AG08396 (cell line): ENCODE results near the gene SLC25A42.
"Not testable (repeated sequence)": the region's sequence is repeated elsewhere in the genome, so short reads cannot be mapped to it uniquely, and the experiment has no call there.

Experiments
- DNase-seq: peaks from one replicate; pipeline ENCODE4 v3.0.0; 2012; ENCODE audit warnings: low spot score, mixed read lengths

Gene SLC25A42, protein sequence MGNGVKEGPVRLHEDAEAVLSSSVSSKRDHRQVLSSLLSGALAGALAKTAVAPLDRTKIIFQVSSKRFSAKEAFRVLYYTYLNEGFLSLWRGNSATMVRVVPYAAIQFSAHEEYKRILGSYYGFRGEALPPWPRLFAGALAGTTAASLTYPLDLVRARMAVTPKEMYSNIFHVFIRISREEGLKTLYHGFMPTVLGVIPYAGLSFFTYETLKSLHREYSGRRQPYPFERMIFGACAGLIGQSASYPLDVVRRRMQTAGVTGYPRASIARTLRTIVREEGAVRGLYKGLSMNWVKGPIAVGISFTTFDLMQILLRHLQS

DNA sequence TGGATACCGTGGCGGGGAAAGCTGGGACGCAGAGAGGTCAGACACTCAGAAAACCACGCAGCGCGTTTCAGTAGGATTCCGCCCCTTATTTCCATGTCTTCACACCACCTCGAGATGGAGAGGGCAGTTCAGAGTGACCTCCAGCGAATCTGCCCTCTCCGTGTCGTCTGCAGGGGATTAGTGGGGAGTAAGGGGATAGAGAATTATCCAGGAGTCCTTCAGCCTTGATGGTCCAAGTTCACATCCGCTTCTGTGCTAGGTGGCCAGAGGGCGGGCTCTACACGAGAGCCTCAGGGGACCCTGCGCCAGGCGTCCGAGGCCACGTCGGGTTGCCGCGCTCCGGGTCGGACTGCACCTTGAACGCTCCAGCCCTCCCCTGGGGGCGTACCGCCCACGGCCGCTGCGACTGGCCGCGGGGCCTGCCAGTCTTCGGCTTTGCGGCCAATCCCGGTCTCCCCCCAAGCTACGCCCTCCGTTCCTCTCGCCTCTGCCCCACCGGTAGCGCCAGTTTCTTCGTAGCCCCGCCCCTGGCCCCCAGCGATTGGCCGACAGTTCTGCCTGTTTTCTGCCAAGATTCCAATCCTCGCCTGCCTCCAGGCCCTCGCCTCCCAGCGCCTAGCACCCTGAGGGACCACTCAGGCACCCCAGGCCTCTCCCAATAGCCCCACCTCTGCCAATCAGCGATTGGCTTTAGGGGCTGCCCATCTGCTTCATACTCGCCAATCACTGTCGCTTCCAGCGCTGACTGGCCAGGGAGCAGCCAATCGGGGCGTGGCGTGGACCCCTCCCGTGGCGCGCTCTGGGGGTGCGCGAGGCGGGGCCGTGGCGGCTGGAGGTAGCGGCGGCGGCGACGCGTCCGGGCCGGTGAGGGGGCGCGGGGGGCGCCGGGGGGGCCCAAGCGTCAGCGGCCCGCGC, at the start of gene SLC25A42:
Gene SLC25A42, plus strand, starts transcription at position 812 of the 915 bp plus-strand sequence. CDS start 32,131 bp downstream, outside the sequence.
- peak; percentile 100 for DNase-seq

DNA sequence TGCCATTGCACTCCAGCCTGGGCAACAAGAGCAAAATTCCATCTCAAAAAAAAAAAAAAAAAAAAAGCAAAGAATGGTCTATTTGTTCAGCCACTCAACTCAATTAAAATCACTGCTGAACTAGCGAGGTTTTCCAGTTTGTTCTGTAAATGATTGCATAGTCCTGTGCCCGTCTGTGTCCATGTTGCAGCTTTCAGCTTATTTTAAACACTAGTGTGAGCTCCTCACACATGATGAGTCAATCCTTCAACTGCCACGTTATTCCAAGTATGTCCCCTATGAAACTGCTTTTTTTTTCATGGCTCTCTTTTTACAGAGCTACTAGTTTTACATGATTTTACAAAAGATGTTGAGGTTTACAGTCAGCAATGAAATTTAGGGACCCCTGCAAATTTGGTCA, 42.7 kb upstream of the SLC25A42 start:
- peak; percentile 65 for DNase-seq

DNA sequence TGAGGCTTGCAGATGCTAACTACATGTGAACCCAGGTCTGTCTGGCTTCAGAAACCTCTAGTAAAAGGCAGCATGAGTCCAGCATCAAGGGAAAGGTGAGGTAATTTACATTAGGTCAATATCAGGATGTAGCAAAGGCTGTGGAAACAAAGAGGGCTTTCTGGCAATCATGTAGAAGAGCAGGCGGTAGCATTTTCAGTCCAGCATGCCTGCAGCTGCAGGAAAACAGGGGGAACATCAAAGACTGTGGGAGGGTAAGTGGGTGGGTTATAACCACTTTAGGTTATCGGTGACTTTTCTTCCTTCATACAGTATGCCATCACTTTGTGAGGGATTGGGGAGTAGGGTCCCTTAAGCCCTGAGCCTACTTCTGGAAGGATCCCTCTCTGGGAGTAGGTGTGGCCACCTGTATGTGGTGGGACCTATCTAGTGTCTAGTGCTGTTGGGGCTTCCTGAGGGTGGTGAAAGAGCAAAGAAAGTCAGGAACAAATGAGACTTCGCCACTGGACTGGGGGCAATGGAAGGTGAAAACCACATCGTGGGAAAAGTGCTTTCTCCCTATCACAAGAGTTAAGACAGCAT, 41.3 kb upstream of the SLC25A42 start:
- DNase-seq, result no peak

DNA sequence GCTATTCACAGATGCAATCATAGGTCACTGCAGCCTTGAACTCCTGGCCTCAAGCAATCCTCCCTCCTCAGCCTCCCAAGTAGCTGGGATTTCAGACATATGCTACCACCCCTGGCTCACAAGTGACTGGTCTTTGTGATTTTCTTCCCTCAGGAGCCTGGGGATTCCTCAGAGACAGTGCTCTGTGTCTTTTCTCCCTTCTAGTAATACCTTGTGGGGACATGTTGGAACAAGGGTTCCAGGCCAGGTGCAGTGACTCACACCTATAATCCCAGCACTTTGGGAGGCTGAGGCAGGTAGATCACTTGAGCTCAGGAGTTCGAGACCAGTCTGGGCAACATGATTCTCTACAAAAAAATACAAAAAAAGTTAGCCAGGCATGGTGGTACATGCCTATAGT, 40.4 kb upstream of the SLC25A42 start:
- DNase-seq, result not testable (repeated sequence)

DNA sequence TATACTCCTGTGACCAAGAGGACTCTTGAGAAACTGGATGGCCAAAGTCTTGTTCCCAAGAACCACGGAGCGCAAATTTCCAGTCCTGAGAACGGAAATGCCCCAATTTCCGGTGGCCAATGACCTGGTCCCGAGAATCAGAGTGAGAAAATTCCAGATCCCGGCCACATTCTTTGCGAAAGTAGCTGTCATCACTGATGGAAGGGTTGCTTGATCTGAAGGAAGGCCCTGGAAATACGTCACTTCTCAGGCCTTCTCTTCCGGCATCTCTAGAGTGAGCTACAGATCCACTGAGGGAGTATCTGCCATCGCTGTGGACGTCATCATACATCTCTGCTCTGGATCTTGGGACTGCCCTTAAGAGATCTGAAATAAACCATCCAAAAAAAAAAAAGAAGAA, 37.9 kb upstream of the SLC25A42 start:
- no peak for DNase-seq

DNA sequence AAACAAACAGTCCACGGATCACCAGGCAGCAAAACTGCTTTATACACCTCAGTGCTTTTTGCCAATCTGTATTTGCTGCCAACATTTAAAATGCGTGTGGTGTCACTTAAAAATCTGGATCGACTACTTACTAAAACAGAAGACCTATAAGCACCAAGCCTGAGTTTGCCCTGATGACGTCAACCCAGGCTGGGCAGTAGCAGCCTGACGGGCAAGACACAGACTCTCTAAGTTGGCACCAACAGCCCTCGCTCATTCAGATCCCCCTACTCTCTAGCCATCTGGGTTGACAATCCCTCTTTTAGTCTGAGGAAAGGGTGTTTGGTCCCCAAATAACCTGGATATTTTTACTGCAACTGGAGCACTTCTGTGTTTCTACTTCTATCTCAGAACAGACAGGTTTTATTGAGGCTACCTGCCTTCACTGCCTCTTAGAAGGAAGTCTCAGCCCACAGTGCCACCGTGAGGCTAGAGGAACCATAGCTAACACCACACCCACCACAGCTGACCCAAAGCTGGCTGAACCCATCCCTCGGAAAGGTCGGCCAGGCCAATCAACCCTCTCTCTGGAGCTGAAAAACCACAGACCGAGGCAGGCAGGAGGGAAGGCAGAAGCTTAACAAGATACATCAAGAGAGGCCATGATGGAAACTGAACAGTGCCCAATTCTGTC, 37.4 kb upstream of the SLC25A42 start:
- no peak for DNase-seq

DNA sequence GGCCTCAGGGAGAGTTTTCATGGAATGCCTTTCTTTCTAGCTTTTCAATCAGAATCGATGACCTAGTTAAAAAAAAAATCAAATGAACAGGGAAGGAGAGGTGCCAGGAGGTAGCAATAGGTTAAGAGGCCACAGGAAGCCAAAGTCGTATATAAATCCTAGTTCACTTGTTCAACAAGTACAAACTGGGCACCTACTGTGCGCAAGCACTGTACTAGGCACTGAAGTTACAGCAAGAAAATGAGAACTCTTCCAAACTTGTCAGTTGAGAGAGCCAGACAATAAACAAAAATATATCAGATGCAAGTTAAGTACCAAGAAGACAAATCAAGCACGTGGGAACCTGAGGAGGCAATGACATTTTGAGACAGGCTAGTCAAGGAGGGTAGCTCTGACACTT, 36.6 kb upstream of the SLC25A42 start:
- DNase-seq, result no peak

DNA sequence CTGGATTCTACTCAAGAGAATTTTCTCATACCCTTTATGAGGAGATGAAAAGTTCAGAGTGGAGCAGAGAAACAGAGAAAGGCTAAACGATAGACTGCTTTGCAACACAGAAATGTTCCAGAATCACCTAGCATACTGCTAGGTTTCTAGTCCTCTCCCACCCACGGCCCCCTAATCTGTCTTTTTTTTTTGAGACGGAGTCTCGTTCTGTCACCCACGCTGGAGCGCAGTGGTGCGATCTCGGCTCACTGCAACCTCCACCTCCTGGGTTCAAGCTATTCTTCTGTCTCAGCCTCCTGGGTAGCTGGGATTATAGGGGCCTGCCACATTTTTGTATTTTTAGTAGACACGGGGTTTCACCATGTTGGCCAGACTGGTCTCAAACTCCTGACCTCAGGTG, 35.3 kb upstream of the SLC25A42 start:
- no peak for DNase-seq

DNA sequence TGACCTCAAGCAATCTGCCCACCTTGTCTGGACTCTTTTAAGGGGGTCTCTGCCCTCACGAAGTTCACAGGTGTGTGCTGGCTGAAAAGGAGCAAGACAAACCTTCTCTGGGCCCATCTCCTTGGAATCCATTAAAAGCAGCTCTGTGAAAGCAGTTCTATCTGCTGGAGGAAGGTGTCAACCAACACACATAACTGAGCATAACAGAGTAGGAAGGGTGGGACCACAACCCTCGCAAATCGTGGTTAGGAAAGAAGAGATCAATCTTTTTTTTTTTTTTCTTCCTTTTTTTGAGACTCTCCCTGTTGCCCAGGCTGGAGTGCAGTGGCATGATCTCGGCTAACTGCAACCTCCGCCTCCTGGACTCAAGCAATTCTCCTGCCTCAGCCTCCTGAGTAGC, 31.9 kb upstream of the SLC25A42 start:
- DNase-seq, result no peak

DNA sequence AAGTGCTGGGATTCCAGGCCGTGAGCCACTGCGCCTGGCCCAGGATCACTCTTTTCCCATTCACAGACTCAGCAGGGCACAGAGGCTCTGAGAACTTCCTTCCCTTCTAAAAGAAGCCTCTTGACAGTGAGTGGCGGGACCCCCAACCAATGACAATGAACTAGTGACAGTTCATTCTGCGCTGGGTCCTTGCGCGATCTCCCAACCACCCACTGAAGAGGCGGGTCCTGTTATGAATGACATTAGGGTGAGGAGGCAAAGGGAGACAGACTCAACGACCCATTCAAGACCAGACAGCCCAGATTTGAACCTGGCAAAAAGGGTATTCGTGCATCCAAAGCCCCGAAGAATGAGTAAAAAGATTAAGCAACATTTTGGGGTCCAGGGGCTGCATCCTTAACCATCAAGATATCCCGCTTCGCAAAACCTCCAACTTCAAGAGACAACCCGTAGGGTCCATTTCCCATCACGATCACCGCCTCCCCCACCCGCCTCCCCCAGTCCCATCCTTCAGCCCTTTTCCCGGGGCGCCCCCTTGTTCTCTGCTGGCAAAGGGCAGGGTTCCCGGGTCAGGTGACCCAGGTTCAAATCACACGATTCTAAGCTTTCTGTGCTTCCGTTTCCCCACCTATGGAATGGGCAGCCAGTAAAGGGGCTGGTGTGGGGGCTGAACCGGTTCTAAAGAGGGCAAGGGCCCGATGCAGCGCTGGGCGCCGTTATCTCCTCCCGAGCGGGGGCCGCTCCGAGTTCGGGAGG, 31.2 kb upstream of the SLC25A42 start:
- peak; percentile 92 for DNase-seq

DNA sequence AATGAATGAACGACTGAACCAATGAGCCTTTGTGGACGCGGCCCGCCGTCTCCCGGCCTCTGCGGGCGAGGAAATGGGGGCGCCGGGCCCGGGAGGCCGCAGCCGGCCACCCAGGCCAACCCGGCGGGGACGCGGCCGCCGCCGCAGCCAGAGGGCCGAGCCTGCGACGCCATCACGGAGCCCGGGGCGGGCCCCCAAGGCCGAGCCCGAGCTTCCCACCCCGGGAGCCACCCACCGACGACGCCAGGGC, 30.7 kb upstream of the SLC25A42 start:
- no peak for DNase-seq

DNA sequence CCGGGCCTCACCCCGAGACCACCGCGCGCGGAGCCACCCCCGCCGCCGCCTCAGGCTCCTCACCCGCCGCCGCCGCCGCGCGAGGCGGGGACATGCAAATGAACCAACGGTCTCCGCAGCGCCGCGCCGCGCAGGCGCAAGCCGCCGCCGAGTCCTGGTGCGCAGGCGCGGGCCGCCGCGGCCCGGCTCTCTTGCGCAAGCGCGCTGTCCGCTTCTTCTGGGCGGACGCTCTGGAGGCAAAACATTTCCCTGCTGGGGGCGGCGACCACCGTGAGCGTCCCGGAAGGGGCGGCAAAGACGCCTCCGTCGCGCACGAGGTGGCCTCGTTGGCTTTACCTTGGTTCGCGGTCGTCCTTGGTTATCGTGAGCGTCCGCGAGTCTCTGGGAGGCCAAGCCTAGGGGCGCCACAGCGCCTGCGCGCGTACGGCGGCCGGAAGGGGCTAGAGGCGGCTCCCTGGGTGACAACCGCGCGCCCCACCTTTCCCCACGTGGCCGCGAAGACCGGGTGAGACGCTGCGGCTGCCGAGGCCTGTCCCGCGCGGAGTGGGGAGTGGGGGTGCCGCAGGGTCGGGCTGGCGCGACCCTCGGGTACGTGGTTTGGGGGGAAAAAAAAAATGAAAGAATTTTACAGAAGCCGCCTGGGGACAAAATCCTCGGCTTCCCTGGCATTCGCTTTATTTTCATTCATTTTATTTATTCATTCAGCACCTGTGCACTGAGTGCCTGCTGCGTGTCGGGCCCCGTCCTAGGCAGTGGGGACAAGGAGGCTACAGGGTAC, 30.2 kb upstream of the SLC25A42 start, which contains the start of the genes ARMC6 and SUGP2:
Gene ARMC6, plus strand, starts transcription at position 178 of the 778 bp plus-strand sequence. CDS start 607 bp downstream, outside the sequence.
Gene SUGP2, minus strand, starts transcription at position 92 of the 778 bp plus-strand sequence. CDS start 2,446 bp downstream, outside the sequence.
- peak; percentile 100 for DNase-seq

DNA sequence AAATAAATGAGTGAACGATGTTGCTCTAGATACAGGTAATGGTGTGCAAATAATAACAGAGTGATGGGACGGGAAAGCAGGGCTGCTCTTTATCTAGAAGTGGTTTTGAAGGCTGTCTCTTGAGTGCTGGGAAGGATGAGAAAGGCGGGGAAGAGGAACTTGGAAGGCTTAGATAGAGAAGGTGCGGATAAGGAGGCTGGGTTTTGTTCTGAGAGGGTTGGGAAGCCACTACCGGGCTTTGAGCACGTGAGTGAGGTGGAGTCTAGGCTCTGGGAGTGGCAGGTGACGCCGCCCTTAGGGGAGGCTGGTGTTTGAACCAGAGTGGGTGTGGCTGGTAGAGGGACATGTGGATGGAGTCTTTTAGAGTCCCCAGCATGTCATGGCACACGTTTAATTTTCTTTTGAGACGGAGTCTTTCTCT, 29.6 kb upstream of the SLC25A42 start:
- DNase-seq, result peak; percentile 79

DNA sequence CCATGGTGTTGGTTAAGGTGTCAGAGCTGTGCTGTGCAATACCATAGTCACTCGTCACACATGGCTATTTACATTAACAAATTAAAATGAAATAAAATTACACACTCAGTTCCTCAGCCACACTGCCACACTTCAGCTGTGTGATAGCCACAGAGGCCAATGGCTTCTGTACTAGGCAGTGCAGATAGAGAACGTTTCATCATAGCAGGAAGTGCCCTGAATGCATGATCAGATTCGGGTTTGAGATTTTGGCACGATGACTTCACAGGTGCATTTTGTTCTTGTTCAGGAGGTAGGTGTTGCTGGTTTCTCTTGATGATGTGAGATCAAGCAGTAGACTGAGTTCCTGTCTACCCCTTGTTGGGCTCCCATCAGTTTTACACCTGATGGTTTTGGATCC, 23.9 kb upstream of the SLC25A42 start:
- no peak for DNase-seq

DNA sequence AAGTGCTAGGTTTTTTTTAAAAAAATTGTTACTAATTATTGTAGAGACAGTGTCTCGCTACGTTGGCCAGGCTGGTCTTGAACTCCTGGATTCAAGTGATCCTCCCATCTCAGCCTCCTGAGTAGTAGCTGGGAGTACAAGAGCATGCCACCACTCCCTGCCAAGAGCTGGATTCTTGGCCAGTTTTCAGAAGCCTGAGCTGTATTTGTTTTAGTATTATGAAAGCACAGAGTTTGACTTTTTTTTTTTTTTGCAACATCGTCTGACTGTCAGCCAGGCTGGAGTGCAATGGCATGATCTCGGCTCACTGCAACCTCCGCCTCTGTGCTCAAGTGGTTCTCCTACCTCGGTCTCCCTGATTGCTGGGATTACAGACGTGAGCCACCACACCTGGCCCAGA, 23.4 kb upstream of the SLC25A42 start:
- peak; percentile 63 for DNase-seq

DNA sequence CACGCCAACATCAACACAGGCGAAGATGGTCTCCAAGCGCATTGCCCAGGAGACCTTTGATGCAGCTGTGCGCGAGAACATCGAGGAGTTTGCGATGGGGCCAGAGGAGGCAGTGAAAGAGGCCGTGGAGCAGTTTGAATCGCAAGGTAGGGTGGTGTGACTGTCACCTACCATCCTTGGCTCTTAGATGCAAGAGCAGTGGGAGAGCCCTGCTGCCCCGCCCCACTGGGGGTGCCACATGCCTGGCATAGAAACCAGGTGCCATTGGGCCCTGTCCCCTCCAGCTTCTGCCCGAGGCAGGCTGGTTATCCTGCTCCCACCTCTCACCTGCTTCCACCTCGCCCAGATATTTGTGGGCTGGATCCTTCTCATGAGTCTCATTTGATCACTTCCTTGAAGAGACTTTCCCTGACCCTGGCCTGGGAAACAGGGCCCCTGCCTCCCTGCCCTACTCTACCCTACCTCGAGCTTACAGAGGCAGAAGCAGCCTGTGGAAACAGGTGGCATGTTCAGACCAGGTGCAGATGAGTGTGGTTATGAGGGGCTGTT, 21.0 kb upstream of the SLC25A42 start:
- no peak for DNase-seq

DNA sequence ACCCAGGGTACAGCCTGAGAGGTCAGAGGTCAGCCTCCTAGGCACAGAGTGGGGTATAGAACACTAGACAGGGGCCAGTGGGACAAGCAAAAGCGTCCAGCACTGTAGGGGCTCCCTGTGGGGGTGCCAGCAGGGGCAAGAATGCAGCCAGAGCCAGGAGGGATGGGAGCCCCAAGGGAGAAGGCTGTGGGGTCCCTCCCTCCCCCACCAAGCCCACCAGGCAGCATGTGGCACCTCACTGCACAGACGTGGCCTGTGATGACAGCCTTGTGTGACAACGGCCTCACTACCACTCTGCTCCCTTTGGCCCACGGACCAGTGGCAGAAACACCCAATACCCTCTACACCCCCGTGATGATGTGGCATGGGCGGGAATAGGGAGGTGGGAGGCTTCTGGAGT, 20.3 kb upstream of the SLC25A42 start:
- DNase-seq, result no peak

DNA sequence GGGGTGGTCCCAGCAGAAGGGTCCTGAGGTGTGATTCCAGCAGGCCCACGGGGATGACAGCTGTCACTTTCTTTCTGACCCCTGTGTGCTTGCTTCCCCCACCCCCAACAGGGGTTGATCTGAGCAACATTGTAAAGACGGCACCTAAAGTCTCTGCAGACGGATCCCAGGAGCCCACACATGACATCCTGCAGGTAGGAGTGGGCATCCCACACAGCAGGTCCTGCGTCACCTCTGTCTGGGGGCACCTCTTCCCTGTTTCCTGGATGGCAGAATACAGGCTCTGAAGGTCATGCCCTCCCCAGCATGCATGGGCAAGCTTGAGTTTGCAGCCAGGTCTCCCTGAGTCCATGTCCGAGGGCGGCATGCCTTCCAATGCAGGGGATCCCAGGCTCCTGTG, 19.9 kb upstream of the SLC25A42 start:
- DNase-seq, result no peak

DNA sequence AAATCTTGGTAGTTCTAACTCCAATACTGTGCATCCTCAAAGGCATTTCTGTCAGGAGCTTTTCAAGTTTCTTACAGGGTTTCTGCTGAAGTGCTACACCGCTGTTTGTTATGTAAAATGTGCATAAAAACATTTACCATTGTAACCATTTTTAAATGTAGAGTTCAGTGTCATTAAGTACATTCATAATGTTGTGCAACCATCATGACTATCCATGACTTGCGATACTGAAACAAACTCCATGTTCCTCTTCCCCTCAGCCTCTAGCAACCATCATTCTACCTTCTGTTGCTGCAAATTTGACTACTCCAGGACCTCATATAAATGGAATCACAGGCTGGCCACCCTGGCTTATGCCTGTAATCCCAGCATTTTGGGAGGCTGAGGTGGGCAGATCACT, 14.4 kb upstream of the SLC25A42 start:
- no peak for DNase-seq

DNA sequence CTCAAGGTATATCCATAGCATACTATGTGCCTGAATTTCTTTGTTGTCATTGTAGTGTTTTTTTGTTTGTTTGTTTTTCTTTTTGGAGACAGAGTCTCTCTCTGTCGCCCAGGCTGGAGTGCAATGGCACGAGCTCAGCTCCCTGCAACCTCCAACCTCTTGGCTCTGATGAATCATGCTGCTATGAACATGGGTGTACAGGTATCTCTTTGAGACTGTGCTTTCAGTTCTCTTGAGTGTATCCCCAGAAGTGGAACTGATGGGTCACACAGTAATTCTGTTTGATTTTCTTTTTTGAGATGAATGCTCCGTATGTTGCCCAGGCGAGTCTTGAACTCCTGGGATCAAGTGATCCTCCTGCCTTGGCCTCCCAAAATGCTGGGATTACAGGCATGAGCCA, 13.7 kb upstream of the SLC25A42 start:
- DNase-seq, result no peak
